Osteocyte (in vitro differentiated cells): ENCODE measurements around the gene ATP13A2. TPM values are rescaled to one million over a fixed set of nuclear protein-coding genes. Genes with fewer than 3 reads are reported as not detected.

Experiments used
- DNase-seq: peaks from one replicate; pipeline ENCODE4 v3.0.0; 2021; ENCODE audit warnings: mixed read lengths; ENCODE audit not compliant: unreplicated experiment; ENCODE audit errors: extremely low spot score
- H3K27ac Mint-ChIP-seq: one replicate; pipeline ENCODE4 v1.8.0; 2021; ENCODE audit warnings: mild to moderate bottlenecking, mixed read lengths; ENCODE audit not compliant: unreplicated experiment
- H3K27me3 Mint-ChIP-seq: one replicate; pipeline ENCODE4 v1.8.0; 2021; ENCODE audit warnings: mixed read lengths; ENCODE audit not compliant: unreplicated experiment
- H3K36me3 Mint-ChIP-seq: one replicate; pipeline ENCODE4 v1.8.0; 2021; ENCODE audit warnings: mixed read lengths; ENCODE audit not compliant: unreplicated experiment
- H3K4me1 Mint-ChIP-seq: one replicate; pipeline ENCODE4 v1.8.0; 2021; ENCODE audit warnings: mixed read lengths; ENCODE audit not compliant: unreplicated experiment
- H3K4me3 Mint-ChIP-seq: one replicate; pipeline ENCODE4 v1.8.0; 2021; ENCODE audit warnings: mild to moderate bottlenecking, moderate library complexity, mixed read lengths; ENCODE audit not compliant: unreplicated experiment
- H3K9me3 Mint-ChIP-seq: one replicate; pipeline ENCODE4 v1.8.0; 2021; ENCODE audit warnings: mixed read lengths; ENCODE audit not compliant: unreplicated experiment
- total RNA-seq: library from RNA; stranded (reverse); gene quantifications from 2 replicates; pipeline ENCODE4 v1.2.1, GENCODE V29; 2021
- TF ChIP-seq, protein P1 (sequence below): fragments of 200-600 bp; sonication (generic); IDR thresholded peaks from 2 replicates; pipeline ENCODE4 v1.5.0; 2021; ENCODE audit warnings: antibody characterized with exemption, mild to moderate bottlenecking, moderate library complexity

ATP13A2 gene
- total RNA-seq, 1 donor from 2014 or later: 69.6 TPM

DNA sequence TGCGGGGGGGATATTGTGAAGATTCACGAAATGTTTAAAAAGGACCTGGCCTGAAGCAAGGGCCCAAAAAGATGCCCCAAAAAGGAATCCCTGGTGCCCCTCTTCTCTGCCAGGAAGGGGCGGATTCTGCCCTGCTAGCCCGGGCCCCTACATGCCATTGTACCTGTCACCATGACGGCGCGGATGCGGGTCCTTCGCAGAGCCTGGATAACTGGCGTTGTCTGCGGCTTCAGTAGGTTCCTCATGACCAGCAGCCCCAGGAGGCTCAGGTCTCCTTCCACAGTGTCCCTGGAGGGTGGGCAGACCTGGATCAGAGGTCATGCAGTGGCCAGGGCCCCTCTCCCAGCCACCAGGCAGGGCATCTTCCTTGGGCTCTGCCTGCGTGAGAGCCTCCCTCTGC is 20.2 kb downstream of the ATP13A2 start:
- no peak for DNase-seq
- Mint-ChIP-seq H3K27ac (no peak overlapping the region), H3K4me1 (no peaks in the 10 kb centered on the region), H3K27me3 (no peaks in the 10 kb centered on the region), H3K4me3 (no peak overlapping the region), H3K9me3 (no peaks in the 10 kb centered on the region), H3K36me3 (peaks cover 13% of the 10 kb centered on the region)
- TF ChIP-seq, protein P1, sequence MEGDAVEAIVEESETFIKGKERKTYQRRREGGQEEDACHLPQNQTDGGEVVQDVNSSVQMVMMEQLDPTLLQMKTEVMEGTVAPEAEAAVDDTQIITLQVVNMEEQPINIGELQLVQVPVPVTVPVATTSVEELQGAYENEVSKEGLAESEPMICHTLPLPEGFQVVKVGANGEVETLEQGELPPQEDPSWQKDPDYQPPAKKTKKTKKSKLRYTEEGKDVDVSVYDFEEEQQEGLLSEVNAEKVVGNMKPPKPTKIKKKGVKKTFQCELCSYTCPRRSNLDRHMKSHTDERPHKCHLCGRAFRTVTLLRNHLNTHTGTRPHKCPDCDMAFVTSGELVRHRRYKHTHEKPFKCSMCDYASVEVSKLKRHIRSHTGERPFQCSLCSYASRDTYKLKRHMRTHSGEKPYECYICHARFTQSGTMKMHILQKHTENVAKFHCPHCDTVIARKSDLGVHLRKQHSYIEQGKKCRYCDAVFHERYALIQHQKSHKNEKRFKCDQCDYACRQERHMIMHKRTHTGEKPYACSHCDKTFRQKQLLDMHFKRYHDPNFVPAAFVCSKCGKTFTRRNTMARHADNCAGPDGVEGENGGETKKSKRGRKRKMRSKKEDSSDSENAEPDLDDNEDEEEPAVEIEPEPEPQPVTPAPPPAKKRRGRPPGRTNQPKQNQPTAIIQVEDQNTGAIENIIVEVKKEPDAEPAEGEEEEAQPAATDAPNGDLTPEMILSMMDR: no peak

DNA sequence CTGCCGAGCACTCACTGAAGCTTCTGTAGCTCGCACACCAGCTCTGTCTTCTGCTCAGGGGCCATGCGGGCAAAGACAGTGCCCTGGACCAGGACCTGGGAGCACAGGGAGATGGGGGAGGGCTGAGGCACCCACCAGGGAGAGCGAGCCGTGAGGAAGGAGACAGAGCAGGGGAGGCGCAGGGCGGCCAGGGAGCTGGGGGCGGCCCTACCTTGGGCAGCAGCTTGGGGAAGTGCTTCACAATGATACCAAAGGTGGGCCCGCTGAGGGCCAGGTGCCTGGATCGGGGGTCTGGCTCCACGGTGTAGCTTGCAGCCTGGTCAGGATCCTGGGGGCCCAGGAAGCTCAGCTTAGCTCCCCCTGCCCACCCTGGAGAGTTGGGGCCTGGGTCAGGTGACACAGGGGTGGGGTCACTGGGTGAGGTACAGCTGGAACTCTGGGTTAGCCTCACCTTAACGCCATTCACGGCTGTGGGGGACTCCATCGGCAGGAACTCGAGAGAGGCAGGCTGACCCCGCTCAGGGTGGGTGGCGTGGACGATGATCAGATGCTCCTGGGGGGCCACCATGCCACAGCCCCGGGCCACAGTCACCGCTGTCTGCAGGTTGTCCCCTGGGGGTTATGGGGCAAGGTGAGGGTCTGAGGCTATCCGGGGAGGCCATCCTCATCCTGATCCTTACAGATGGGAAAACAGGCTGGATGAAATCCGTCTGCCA is 21.9 kb downstream of the ATP13A2 start:
- no peaks in the 10 kb centered on the region for H3K9me3 Mint-ChIP-seq
- TF ChIP-seq, protein P1: no peak
- no peaks in the 10 kb centered on the region for H3K27me3 Mint-ChIP-seq

DNA sequence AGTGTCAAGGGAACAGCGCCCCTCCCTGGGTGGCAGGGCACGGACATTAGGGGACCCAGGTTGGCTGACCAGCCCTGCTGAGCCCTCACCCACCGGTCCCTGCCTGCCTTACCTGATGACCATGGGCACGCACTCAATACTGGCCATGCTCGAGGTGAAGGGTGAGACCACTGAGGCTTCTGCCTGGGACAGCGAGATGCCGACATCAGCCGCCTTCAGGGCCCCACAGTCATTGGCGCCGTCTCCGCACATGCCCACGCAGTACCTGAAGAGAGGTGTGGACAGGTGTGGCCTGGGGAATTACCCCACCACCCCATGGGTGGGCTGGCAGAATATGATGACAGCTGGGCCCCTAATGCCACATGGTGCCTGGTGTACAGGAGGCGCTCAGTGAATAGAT is 23.5 kb downstream of the ATP13A2 start:
- Mint-ChIP-seq H3K27me3 (no peaks in the 10 kb centered on the region), H3K4me3 (no peak overlapping the region), H3K4me1 (peaks cover 11% of the 10 kb centered on the region), H3K9me3 (no peaks in the 10 kb centered on the region), H3K27ac (no peak overlapping the region), H3K36me3 (peaks cover 11% of the 10 kb centered on the region)
- no peak for DNase-seq
- TF ChIP-seq, protein P1: no peak

More for the DNA sequence above, 21.9 kb downstream of the ATP13A2 start:
- H3K27ac Mint-ChIP-seq: no peak overlapping the region
- H3K4me3 Mint-ChIP-seq: no peak overlapping the region
- peaks cover 11% of the 10 kb centered on the region for H3K36me3 Mint-ChIP-seq
- peaks cover under 1% of the 10 kb centered on the region for H3K4me1 Mint-ChIP-seq
- no peak for DNase-seq

DNA sequence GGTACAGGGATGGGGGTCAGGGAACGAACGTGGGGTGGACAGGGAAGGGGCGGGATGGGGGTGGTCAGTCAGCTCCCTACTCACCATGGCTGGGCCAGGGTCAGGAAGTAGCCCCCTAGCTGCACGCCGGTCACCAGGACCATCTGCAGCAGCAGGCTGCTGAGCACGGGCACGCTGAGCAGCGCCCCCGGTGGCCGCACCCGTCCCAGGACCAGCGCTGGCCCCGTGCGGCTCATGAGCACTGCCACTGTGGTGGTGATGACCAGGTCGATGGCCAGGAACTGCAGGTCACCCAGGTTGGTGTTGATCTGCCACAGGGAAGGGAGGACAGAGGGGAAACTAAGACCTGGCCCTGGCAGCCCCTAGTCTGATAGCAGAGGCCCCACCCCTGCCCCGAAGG is 24.8 kb downstream of the ATP13A2 start:
- TF ChIP-seq, protein P1: peak; percentile 53
- peaks cover 12% of the 10 kb centered on the region for H3K4me1 Mint-ChIP-seq
- DNase-seq: no peak
- H3K27me3 Mint-ChIP-seq: no peaks in the 10 kb centered on the region
- no peak overlapping the region for H3K4me3 Mint-ChIP-seq
- no peak overlapping the region for H3K27ac Mint-ChIP-seq
- peaks cover 11% of the 10 kb centered on the region for H3K36me3 Mint-ChIP-seq
- no peaks in the 10 kb centered on the region for H3K9me3 Mint-ChIP-seq

DNA sequence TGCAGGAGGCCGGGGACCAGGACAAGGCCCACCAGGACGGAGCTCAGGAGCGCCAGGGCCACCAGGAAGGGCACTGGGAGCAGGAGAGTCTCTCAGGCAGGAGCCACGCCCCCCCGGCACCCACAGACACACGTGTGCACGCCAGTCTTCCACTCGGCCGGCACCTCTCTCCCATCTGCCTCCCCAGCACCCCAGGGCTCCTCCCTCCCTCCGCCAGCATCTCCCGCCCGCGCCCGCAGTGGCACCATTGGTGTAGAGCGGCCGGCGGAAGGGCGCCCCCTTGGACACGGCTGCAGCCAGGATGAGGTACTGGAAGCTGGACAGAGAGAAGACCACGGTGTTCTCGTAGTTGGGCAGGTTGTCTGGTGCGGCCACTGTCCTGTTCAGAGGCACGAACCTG is 25.2 kb downstream of the ATP13A2 start:
- TF ChIP-seq, protein P1: no peak
- no peak overlapping the region for H3K4me3 Mint-ChIP-seq
- H3K27ac Mint-ChIP-seq: no peak overlapping the region
- H3K36me3 Mint-ChIP-seq: peaks cover 11% of the 10 kb centered on the region
- H3K27me3 Mint-ChIP-seq: no peaks in the 10 kb centered on the region
- H3K9me3 Mint-ChIP-seq: no peaks in the 10 kb centered on the region
- DNase-seq: no peak
- peaks cover 13% of the 10 kb centered on the region for H3K4me1 Mint-ChIP-seq
